Measurements from ENCODE around the gene REEP1.
A peak's percentile ranks its signal among the peaks of the same experiment; 100 is the strongest.
"Not testable (repeated sequence)": the region's sequence is repeated elsewhere in the genome, so short reads cannot be mapped to it uniquely, and the experiment has no call there.

REEP1 gene
- total RNA-seq, result 0 to 0.91 (median 0.09) reads per million in 4 experiments

GRCh38 chr2:86337244-86337835, at the start of gene REEP1:
REEP1 (minus strand) TSS chr2:86337626; CDS start chr2:86337510, 116 bp downstream.
- no peak for DNase-seq

- no peak for DNase-seq
These were observed 46.4 kb upstream of the REEP1 start for GRCh38 chr2:86383844-86384243.

GRCh38 chr2:86382698-86383097, 45.3 kb upstream of the REEP1 start:
- DNase-seq, result no peak

GRCh38 chr2:86382108-86382507, 44.7 kb upstream of the REEP1 start:
- no peak for DNase-seq

GRCh38 chr2:86378469-86378868, 41.0 kb upstream of the REEP1 start:
- no peak for DNase-seq

GRCh38 chr2:86375623-86376022, 38.2 kb upstream of the REEP1 start:
- DNase-seq, result no peak

- no peak for DNase-seq
These were observed 35.4 kb upstream of the REEP1 start for GRCh38 chr2:86372641-86373502.

GRCh38 chr2:86372133-86372532, 34.7 kb upstream of the REEP1 start:
- no peak for DNase-seq

GRCh38 chr2:86371527-86371926, 34.1 kb upstream of the REEP1 start:
- DNase-seq, result no peak

GRCh38 chr2:86370579-86370978, 33.2 kb upstream of the REEP1 start:
- DNase-seq, result no peak

GRCh38 chr2:86368161-86368824, 30.9 kb upstream of the REEP1 start:
- peak; percentile 17 for DNase-seq

GRCh38 chr2:86367499-86367777, 30.0 kb upstream of the REEP1 start:
- no peak for DNase-seq

GRCh38 chr2:86366651-86367498, 29.4 kb upstream of the REEP1 start:
- DNase-seq, result no peak

GRCh38 chr2:86364894-86365293, 27.5 kb upstream of the REEP1 start:
- DNase-seq, result no peak

GRCh38 chr2:86360776-86361175, 23.4 kb upstream of the REEP1 start:
- DNase-seq, result no peak

- no peak for DNase-seq
These were observed 21.5 kb upstream of the REEP1 start for GRCh38 chr2:86358957-86359356.

GRCh38 chr2:86357392-86357963, 20.1 kb upstream of the REEP1 start:
- no peak for DNase-seq

GRCh38 chr2:86352727-86353221, 15.3 kb upstream of the REEP1 start:
- DNase-seq, result no peak

GRCh38 chr2:86352137-86352726, 14.8 kb upstream of the REEP1 start:
- no peak for DNase-seq

- no peak for DNase-seq
These were observed 13.3 kb upstream of the REEP1 start for GRCh38 chr2:86350751-86351150.

- DNase-seq, result no peak
These were observed 10.0 kb upstream of the REEP1 start for GRCh38 chr2:86347401-86347800.

- DNase-seq, result not testable (repeated sequence)
These were observed 8.5 kb upstream of the REEP1 start for GRCh38 chr2:86345783-86346370.

Data from effector CD8-positive, alpha-beta T cell (primary cell).